GM12872 (cell line): ENCODE measurements around the gene AGBL1.

Source experiments
- TF ChIP-seq, protein P1 (sequence below): IDR thresholded peaks from 3 replicates; pipeline ENCODE4 v1.5.1; 2011; ENCODE audit warnings: low read depth, mild to moderate bottlenecking, low read length, moderate library complexity; ENCODE audit not compliant: insufficient read depth

AGBL1 gene

DNA sequence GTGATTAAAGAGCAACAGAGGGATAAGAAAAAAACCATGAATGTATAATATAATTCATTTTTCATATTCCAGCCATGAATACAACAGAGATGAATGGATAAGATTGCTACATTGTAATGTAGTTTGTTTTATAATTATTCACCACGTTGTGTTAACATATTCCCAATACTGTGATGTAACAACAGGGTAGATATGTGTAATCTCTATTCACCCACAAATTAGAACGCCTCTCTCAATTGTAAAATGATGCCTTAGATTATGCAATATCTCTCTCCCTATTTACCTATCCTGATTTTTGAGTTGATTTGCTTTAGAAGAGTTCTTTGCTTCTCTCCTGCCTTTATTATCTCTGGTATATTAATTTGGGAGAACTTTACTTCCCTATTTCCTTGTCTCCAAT lies 193.6 kb downstream of the AGBL1 start:
- TF ChIP-seq, protein P1, sequence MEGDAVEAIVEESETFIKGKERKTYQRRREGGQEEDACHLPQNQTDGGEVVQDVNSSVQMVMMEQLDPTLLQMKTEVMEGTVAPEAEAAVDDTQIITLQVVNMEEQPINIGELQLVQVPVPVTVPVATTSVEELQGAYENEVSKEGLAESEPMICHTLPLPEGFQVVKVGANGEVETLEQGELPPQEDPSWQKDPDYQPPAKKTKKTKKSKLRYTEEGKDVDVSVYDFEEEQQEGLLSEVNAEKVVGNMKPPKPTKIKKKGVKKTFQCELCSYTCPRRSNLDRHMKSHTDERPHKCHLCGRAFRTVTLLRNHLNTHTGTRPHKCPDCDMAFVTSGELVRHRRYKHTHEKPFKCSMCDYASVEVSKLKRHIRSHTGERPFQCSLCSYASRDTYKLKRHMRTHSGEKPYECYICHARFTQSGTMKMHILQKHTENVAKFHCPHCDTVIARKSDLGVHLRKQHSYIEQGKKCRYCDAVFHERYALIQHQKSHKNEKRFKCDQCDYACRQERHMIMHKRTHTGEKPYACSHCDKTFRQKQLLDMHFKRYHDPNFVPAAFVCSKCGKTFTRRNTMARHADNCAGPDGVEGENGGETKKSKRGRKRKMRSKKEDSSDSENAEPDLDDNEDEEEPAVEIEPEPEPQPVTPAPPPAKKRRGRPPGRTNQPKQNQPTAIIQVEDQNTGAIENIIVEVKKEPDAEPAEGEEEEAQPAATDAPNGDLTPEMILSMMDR, result no peak

DNA sequence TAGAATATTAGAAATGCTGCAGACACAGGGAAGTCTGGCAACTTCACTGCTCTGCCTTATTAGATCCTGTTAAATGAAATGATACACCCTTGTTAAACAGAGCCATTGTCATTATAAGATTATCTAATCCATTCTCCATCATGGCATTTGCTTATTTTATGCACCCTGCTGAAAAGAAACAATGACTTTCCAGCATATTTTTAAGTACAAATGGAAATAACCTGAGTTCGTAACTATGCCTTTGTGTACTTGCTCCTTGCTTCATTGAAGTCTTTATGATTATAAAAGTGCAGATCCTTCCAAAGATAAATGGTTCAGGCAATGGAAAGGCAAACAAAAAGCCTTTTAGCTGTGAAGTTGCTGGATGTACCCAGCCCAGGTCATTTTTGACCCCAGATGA lies 195.7 kb downstream of the AGBL1 start:
- TF ChIP-seq, protein P1, result no peak

DNA sequence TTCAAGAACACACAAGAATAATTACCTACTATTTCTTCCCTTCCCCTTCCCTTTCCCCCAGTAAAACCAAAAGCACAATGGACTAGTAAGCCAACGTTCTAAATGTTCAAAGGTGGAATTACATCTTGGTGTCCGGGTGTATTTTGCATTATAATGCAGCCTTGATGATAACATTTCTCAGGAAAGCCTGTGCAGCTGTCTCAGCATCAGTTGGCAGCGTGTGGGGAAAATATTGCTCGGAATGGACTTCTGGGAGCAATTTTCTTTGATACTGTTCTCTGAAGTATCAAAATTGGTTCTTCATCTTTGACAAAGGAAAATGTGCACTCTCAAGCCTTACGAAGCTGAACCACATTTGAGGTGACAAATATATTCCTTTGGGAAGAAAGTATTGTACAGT lies 198.9 kb downstream of the AGBL1 start:
- TF ChIP-seq, protein P1, result no peak

DNA sequence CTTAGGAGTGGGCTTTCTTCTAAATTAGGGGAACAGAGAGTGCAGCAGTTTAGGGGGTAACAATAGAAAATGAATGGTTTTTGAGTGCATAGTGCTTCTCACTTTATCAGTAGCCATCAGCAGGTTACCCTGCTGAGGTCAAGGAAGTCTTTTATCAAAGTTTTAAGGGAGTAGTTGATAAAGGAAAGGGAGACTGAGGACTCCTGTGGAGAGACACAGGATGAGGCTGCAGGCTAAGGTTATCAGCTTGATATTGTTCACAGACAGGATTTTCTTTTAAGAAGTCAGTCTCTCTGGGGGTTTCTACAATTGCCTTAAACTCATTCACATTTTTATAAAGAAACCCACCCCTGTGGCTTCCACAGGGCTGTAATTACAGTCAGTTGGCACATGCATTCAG lies 205.0 kb downstream of the AGBL1 start:
- TF ChIP-seq, protein P1, result no peak

DNA sequence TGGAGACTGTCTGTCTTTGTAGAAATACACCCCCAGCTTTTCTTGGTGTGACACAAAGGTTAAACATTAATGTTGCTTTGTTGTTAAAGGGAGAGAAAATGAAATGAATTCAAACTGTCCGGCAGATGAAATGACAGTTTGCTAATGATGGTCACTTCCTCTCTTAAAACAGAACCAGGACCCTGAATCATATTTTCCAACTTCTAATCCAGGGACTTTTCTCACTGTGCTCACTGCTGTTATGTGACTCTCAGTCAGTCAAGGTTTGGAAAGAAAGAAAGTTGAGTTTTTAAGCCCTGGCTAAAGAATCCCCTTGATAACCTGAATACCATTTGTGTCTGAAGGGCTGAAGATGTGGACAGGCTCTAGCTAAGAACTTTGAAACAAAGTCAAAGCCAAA lies 215.8 kb downstream of the AGBL1 start:
- TF ChIP-seq, protein P1, result no peak

DNA sequence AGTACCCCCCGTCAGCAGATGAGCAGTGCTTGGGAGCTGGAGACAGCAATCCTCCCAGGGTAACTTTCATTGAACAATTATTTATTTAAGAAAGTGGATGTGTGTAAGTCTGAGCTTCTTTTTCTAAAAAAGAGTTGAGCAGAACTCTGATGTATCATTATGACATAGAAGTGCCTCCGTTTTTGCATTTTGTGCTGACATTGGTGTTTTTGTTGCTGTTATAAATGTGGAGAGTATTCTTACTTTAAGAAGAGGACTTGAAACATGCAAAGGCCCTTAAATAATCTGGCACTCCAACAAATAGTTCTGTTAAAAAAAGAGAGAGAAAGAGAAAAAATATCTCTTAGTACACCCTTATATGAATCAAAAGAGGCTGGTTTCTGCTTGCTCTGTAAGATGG lies 217.1 kb downstream of the AGBL1 start:
- TF ChIP-seq, protein P1, result no peak

DNA sequence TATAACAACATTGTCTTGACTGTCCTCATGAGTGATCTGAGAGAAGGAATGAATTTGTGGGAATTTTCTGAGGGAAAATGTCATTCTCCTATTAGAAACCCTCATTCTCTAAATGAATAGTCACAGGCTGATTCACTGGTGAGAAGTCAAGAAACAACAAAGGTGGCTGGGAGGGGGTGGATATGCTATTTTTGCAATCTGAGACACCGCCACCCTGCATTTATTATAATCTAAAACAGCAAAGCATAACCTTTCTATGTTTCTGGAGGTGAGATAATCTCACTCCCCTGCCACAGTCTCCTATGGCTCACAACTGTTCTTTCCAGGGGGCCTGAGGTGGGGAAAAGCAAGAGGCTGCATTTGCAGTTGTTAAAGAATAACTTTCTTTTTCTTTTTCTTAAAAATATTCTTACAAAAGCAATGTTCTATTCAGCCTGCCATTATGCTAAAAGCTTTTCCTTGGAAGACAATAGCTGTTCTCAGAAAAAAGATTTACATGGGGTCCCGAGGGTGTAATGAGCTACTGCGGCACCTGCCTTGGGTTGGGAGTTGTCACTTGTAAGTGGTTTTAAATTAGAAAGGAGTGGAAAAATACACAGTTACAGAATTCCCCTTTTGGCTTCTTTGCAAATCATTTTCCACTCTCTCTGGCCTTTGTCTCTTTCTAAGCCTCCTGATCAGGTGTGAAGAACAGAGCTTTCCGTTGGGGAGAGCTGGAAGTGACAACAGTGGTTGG lies 220.9 kb downstream of the AGBL1 start:
- TF ChIP-seq, protein P1, result no peak
